ENCODE data around the gene CUL9. TPM values are rescaled to one million over a fixed set of nuclear protein-coding genes. Genes with fewer than 3 reads are reported as not detected.

The CUL9 gene
- total RNA-seq, 1 experiment from 2014 or later, result 15.2 TPM

DNA sequence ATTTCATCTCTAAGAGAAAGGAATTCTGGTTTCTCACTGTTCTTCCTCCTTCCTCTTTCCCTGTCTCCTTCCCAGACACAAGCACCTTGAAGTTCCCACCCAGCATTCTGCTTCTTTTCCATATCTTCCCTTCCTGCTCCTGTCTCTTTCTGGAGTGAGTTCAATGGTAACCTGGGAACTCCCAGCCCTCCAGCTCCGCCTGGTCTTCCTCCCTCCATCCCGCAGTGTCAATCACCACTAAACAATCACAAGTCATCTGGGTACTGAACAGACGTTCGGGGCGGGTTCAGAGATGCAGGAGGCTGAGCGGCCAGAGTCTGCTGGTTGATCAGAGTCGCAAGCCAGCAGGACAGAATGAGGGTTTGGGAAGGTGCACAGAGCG is 69.0 kb downstream of the CUL9 start:
- Histone ChIP-seq H3K56ac (ENCODE audit: insufficient read length, low read depth, low read length) (no peak overlapping the region), H3K79me1 (ENCODE audit: insufficient read depth, low read depth, low read length, poor library complexity, severe bottlenecking) (no peaks in the 10 kb centered on the region), H3T11ph (ENCODE audit: low read length) (no peak overlapping the region), H3K23ac (ENCODE audit: insufficient read length, low read depth, low read length) (no peak overlapping the region), H3K4me1 (ENCODE audit: insufficient read depth, low read length) (no peaks in the 10 kb centered on the region), H2BK5ac (ENCODE audit: insufficient read length, low read length) (no peak overlapping the region), H4K91ac (ENCODE audit: insufficient read length, low read depth, low read length) (no peak overlapping the region), H3K9me3 (ENCODE audit: control insufficient read depth, low read depth, low read length) (no peaks in the 10 kb centered on the region), H3K4me2 (ENCODE audit: insufficient read depth, insufficient read length, low read length) (no peak overlapping the region), H2BK12ac (ENCODE audit: insufficient read length, low read depth, low read length) (no peak overlapping the region), H4K20me1 (ENCODE audit: control insufficient read depth, insufficient read depth, insufficient read length) (no peaks in the 10 kb centered on the region), H3K18ac (ENCODE audit: insufficient read length, low read depth, low read length) (no peak overlapping the region), H4K5ac (ENCODE audit: insufficient read length, low read depth, low read length) (no peak overlapping the region), H3K4ac (ENCODE audit: low read depth, low read length) (no peak overlapping the region), H3K79me2 (ENCODE audit: insufficient read depth, low read length) (no peaks in the 10 kb centered on the region), H2BK120ac (ENCODE audit: low read depth, low read length, poor library complexity, severe bottlenecking) (no peak overlapping the region), H3K14ac (ENCODE audit: insufficient read depth, low read length) (no peak overlapping the region), H3K9ac (ENCODE audit: extremely low read depth, insufficient read length, low read length) (no peak overlapping the region), H2BK20ac (ENCODE audit: low read depth, low read length, poor library complexity, severe bottlenecking) (no peak overlapping the region), H2AFZ (ENCODE audit: low read length) (no peak overlapping the region), H4K8ac (replicated peaks; ENCODE audit: insufficient read length, low read depth, low read length) (no peak overlapping the region), H2BK15ac (ENCODE audit: low read depth, low read length) (no peak overlapping the region), H2AK5ac (ENCODE audit: insufficient read length, low read length) (no peak overlapping the region), H3K23me2 (ENCODE audit: insufficient read length, low read depth, low read length, poor library complexity, severe bottlenecking) (peaks cover 7% of the 10 kb centered on the region), H3K27me3 (ENCODE audit: insufficient read depth, low read length) (no peaks in the 10 kb centered on the region), H3K27ac (ENCODE audit: insufficient read length, low read depth, low read length) (no peak overlapping the region)
- Mint-ChIP-seq H3K9me3 (no peaks in the 10 kb centered on the region), H3K4me3 (no peak overlapping the region), H3K36me3 (ENCODE audit: insufficient read depth in 1 of 3, low read depth in 3 of 3) (peaks cover 0 to 2% (median 0%) of the 10 kb centered on the region in 3 experiments; a peak in 1 of 7 replicates), H3K27ac (peak overlapping the region in 2 of 3 experiments; percentile 6 to 25; a peak in 2 of 7 replicates), H3K4me1 (peaks cover 22 to 29% of the 10 kb centered on the region in 2 experiments), H3K27me3 (ENCODE audit: low read depth) (peaks cover 29% of the 10 kb centered on the region)
- DNase-seq, result no peak
- no CpG with 5 or more reads among the region's 8 CpGs for WGBS (ENCODE audit: extremely low coverage, insufficient read length, low lambda C conversion rate)
- TF ChIP-seq, protein P1, sequence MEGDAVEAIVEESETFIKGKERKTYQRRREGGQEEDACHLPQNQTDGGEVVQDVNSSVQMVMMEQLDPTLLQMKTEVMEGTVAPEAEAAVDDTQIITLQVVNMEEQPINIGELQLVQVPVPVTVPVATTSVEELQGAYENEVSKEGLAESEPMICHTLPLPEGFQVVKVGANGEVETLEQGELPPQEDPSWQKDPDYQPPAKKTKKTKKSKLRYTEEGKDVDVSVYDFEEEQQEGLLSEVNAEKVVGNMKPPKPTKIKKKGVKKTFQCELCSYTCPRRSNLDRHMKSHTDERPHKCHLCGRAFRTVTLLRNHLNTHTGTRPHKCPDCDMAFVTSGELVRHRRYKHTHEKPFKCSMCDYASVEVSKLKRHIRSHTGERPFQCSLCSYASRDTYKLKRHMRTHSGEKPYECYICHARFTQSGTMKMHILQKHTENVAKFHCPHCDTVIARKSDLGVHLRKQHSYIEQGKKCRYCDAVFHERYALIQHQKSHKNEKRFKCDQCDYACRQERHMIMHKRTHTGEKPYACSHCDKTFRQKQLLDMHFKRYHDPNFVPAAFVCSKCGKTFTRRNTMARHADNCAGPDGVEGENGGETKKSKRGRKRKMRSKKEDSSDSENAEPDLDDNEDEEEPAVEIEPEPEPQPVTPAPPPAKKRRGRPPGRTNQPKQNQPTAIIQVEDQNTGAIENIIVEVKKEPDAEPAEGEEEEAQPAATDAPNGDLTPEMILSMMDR (conservative IDR thresholded peaks at IDR 0.05), result no peak
